Mesenchymal stem cell (in vitro differentiated cells and primary cell): ENCODE measurements around the gene SLC6A1.

Experiments
- DNase-seq: peaks from one replicate; pipeline ENCODE4 v3.0.0-alpha.2; 2013
- H2AFZ ChIP-seq: one replicate; pipeline ENCODE4 v1.6.1; 2013; ENCODE audit warnings: low read depth, mild to moderate bottlenecking, control low read depth, inconsistent platforms, low read length, moderate library complexity
- H2AK5ac ChIP-seq: 2 replicates; pipeline ENCODE4 v1.6.1; 2013; ENCODE audit warnings: low read length, moderate library complexity, mild to moderate bottlenecking, inconsistent platforms; ENCODE audit not compliant: severe bottlenecking
- H2BK120ac ChIP-seq: one replicate; pipeline ENCODE4 v1.6.1; 2013; ENCODE audit warnings: low read depth, mild to moderate bottlenecking, inconsistent platforms, low read length, moderate library complexity
- H2BK12ac ChIP-seq, 2 experiments: one replicate each; pipeline ENCODE4 v1.6.1; 2013; ENCODE audit warnings: inconsistent platforms in 2 of 2, low read length in 2 of 2, mild to moderate bottlenecking in 2 of 2, moderate library complexity in 2 of 2, control low read depth in 1 of 2
- H2BK15ac ChIP-seq: one replicate; pipeline ENCODE4 v1.6.1; 2013; ENCODE audit warnings: mild to moderate bottlenecking, low read depth, inconsistent platforms; ENCODE audit not compliant: poor library complexity, severe bottlenecking
- H2BK5ac ChIP-seq: 2 replicates; pipeline ENCODE4 v1.6.1; 2013; ENCODE audit warnings: low read depth, mild to moderate bottlenecking, low read length, control low read depth, inconsistent platforms; ENCODE audit not compliant: poor library complexity, severe bottlenecking
- H3K14ac ChIP-seq, 2 experiments: one replicate each; pipeline ENCODE4 v1.6.1; 2013; ENCODE audit warnings: inconsistent platforms in 2 of 2, low read length in 2 of 2, control low read depth in 1 of 2, mild to moderate bottlenecking in 1 of 2, moderate library complexity in 1 of 2
- H3K18ac ChIP-seq, 2 experiments: one replicate each; pipeline ENCODE4 v1.6.1; 2013; ENCODE audit warnings: inconsistent platforms in 2 of 2, low read length in 2 of 2, control low read depth in 1 of 2, low read depth in 1 of 2, mild to moderate bottlenecking in 1 of 2
- H3K23ac ChIP-seq, 2 experiments: one replicate each; pipeline ENCODE4 v1.6.1; 2013; ENCODE audit warnings: inconsistent platforms in 2 of 2, low read length in 2 of 2, mild to moderate bottlenecking in 2 of 2, moderate library complexity in 2 of 2, control low read depth in 1 of 2
- H3K27ac ChIP-seq: 2 replicates; pipeline ENCODE4 v1.5.1; 2013; ENCODE audit warnings: mild to moderate bottlenecking, moderate library complexity, low read length, control low read depth, inconsistent platforms; ENCODE audit not compliant: poor library complexity, severe bottlenecking
- H3K27me3 ChIP-seq, 2 experiments: 2 replicates each; pipeline versions ENCODE4 v1.6.1 to v1.7.0; 2013; ENCODE audit warnings: low read length in 2 of 2, mild to moderate bottlenecking in 2 of 2, moderate library complexity in 2 of 2, control low read depth in 1 of 2, inconsistent platforms in 1 of 2; ENCODE audit not compliant: control insufficient read depth in 1 of 2, insufficient read depth in 1 of 2
- H3K36me3 ChIP-seq, 2 experiments: 2 replicates each; pipeline versions ENCODE4 v1.6.1 to v1.7.0; 2013; ENCODE audit warnings: low read length in 2 of 2, control low read depth in 1 of 2, inconsistent platforms in 1 of 2, low read depth in 1 of 2, mild to moderate bottlenecking in 1 of 2; ENCODE audit not compliant: insufficient read depth in 2 of 2, control insufficient read depth in 1 of 2
- H3K4ac ChIP-seq, 2 experiments: one replicate each; pipeline ENCODE4 v1.6.1; 2013; ENCODE audit warnings: inconsistent platforms in 2 of 2, low read length in 2 of 2, mild to moderate bottlenecking in 2 of 2, moderate library complexity in 2 of 2, control low read depth in 1 of 2, low read depth in 1 of 2
- H3K4me1 ChIP-seq: 2 replicates; pipeline ENCODE4 v1.6.1; 2013; ENCODE audit warnings: low read depth, low read length, control low read depth; ENCODE audit not compliant: control insufficient read depth, insufficient read depth
- H3K4me2 ChIP-seq: 2 replicates; pipeline ENCODE4 v1.6.1; 2013; ENCODE audit warnings: low read length, mild to moderate bottlenecking, inconsistent platforms; ENCODE audit not compliant: poor library complexity, severe bottlenecking
- H3K4me3 ChIP-seq, 2 experiments: 2 replicates each; pipeline versions ENCODE4 v1.5.1 to v1.7.0; 2013; ENCODE audit warnings: low read length in 2 of 2, mild to moderate bottlenecking in 2 of 2, control low read depth in 1 of 2, low read depth in 1 of 2; ENCODE audit not compliant: insufficient read depth in 1 of 2
- H3K79me1 ChIP-seq: replicated peaks from 2 replicates; pipeline ENCODE4 v1.6.1; 2013; ENCODE audit warnings: mild to moderate bottlenecking, control low read depth, low read length, inconsistent platforms; ENCODE audit not compliant: poor library complexity, severe bottlenecking
- H3K9ac ChIP-seq: 2 replicates; pipeline ENCODE4 v1.7.0; 2013; ENCODE audit warnings: mild to moderate bottlenecking, low read length, moderate library complexity
- H3K9me3 ChIP-seq: 2 replicates; pipeline ENCODE4 v1.7.0; 2013; ENCODE audit warnings: mild to moderate bottlenecking, low read length; ENCODE audit not compliant: control insufficient read depth
- H4K8ac ChIP-seq: one replicate; pipeline ENCODE4 v1.6.1; 2013; ENCODE audit warnings: inconsistent platforms, mild to moderate bottlenecking, low read length, moderate library complexity
- H4K91ac ChIP-seq: one replicate; pipeline ENCODE4 v1.6.1; 2013; ENCODE audit warnings: mild to moderate bottlenecking, low read length, inconsistent platforms
- WGBS: methylation state at CpG from one replicate; pipeline ENCODE4 v1.1.7; 2013; ENCODE audit warnings: mixed read lengths; 5-methylcytosine and 5-hydroxymethylcytosine counted together

The SLC6A1 gene

GRCh38 chr3:11001658-11002021 is 9.1 kb downstream of the SLC6A1 start:
- DNase-seq = no peak
- no peak overlapping the region for H4K91ac ChIP-seq
- H3K9me3 ChIP-seq = no peaks in the 10 kb centered on the region
- H2BK5ac ChIP-seq = no peak overlapping the region
- no peak overlapping the region for H2AFZ ChIP-seq
- no peak overlapping the region for H4K8ac ChIP-seq
- no peak overlapping the region for H3K23ac ChIP-seq
- H3K4me1 ChIP-seq = no peaks in the 10 kb centered on the region
- H2BK12ac ChIP-seq = no peak overlapping the region
- peaks cover 60 to 91% of the 10 kb centered on the region in 2 experiments for H3K27me3 ChIP-seq
- H3K36me3 ChIP-seq = peaks cover 0 to 2% of the 10 kb centered on the region in 2 experiments
- H2AK5ac ChIP-seq = no peak overlapping the region
- no peak overlapping the region for H3K9ac ChIP-seq
- WGBS = 67% methylated on average over 2 of the region's 3 CpGs
- H2BK120ac ChIP-seq = no peak overlapping the region
- H3K4me3 ChIP-seq = no peak overlapping the region
- no peak overlapping the region for H3K4ac ChIP-seq
- no peak overlapping the region for H3K14ac ChIP-seq
- H2BK15ac ChIP-seq = no peak overlapping the region
- no peak overlapping the region for H3K4me2 ChIP-seq
- H3K27ac ChIP-seq = no peak overlapping the region
- no peaks in the 10 kb centered on the region for H3K79me1 ChIP-seq
- no peak overlapping the region for H3K18ac ChIP-seq

- no peak for DNase-seq
- Histone ChIP-seq H3K9me3 (no peaks in the 10 kb centered on the region), H3K14ac (no peak overlapping the region), H3K4me3 (no peak overlapping the region), H2BK5ac (no peak overlapping the region), H3K27ac (no peak overlapping the region), H2AFZ (no peak overlapping the region), H3K4ac (no peak overlapping the region), H3K4me1 (no peaks in the 10 kb centered on the region), H2BK120ac (no peak overlapping the region), H2AK5ac (no peak overlapping the region), H4K91ac (no peak overlapping the region), H3K79me1 (no peaks in the 10 kb centered on the region), H3K9ac (no peak overlapping the region), H3K18ac (no peak overlapping the region), H2BK15ac (no peak overlapping the region), H3K27me3 (peaks cover 53 to 92% of the 10 kb centered on the region in 2 experiments), H3K36me3 (no peaks in the 10 kb centered on the region), H3K23ac (no peak overlapping the region), H3K4me2 (no peak overlapping the region), H2BK12ac (no peak overlapping the region), H4K8ac (no peak overlapping the region)
- WGBS = 71% methylated on average over 5 of the region's 5 CpGs
Observed at GRCh38 chr3:11002371-11002807, 9.8 kb downstream of the SLC6A1 start.

- no peak overlapping the region for H3K14ac ChIP-seq
- no peak overlapping the region for H2BK12ac ChIP-seq
- H2BK15ac ChIP-seq = no peak overlapping the region
- H2BK5ac ChIP-seq = no peak overlapping the region
- DNase-seq = no peak
- H3K18ac ChIP-seq = no peak overlapping the region
- H4K91ac ChIP-seq = no peak overlapping the region
- H2AFZ ChIP-seq = no peak overlapping the region
- no peak overlapping the region for H3K9ac ChIP-seq
- H3K4me3 ChIP-seq = no peak overlapping the region
- WGBS = 87% methylated on average over 8 of the region's 8 CpGs
- no peak overlapping the region for H2BK120ac ChIP-seq
- no peak overlapping the region for H2AK5ac ChIP-seq
- H3K27me3 ChIP-seq = peaks cover 40 to 82% of the 10 kb centered on the region in 2 experiments
- no peaks in the 10 kb centered on the region for H3K9me3 ChIP-seq
- no peaks in the 10 kb centered on the region for H3K36me3 ChIP-seq
- no peaks in the 10 kb centered on the region for H3K79me1 ChIP-seq
- no peak overlapping the region for H3K23ac ChIP-seq
- H4K8ac ChIP-seq = no peak overlapping the region
- H3K4me1 ChIP-seq = no peaks in the 10 kb centered on the region
- no peak overlapping the region for H3K4me2 ChIP-seq
- H3K4ac ChIP-seq = no peak overlapping the region
- no peak overlapping the region for H3K27ac ChIP-seq
Observed at GRCh38 chr3:11004563-11004962, 12.0 kb downstream of the SLC6A1 start.

- Histone ChIP-seq H3K4me1 (no peaks in the 10 kb centered on the region), H3K9ac (no peak overlapping the region), H2BK15ac (no peak overlapping the region), H3K9me3 (no peaks in the 10 kb centered on the region), H4K91ac (no peak overlapping the region), H3K18ac (no peak overlapping the region), H3K27ac (no peak overlapping the region), H4K8ac (no peak overlapping the region), H2AFZ (no peak overlapping the region), H3K23ac (no peak overlapping the region), H3K27me3 (peaks cover 28 to 70% of the 10 kb centered on the region in 2 experiments), H2AK5ac (no peak overlapping the region), H3K4me2 (no peak overlapping the region), H3K4ac (no peak overlapping the region), H2BK5ac (no peak overlapping the region), H2BK120ac (no peak overlapping the region), H3K79me1 (no peaks in the 10 kb centered on the region), H2BK12ac (no peak overlapping the region), H3K14ac (no peak overlapping the region), H3K4me3 (no peak overlapping the region), H3K36me3 (no peaks in the 10 kb centered on the region)
- 64% methylated on average over 6 of the region's 6 CpGs for WGBS
- DNase-seq = no peak
Observed at GRCh38 chr3:11005686-11006256, 13.2 kb downstream of the SLC6A1 start.
